GM21786 (cell line): ENCODE measurements around the gene ZDHHC8.

ENCODE experiments used
- ATAC-seq: cut with Tn5 transposase; IDR thresholded peaks from one replicate; pipeline ENCODE4 v1.9.1; 2021; ENCODE audit not compliant: unreplicated experiment

The ZDHHC8 gene

GRCh38 chr22:20095521-20095920 is 36.1 kb upstream of the ZDHHC8 start:
- ATAC-seq = no peak

DNA sequence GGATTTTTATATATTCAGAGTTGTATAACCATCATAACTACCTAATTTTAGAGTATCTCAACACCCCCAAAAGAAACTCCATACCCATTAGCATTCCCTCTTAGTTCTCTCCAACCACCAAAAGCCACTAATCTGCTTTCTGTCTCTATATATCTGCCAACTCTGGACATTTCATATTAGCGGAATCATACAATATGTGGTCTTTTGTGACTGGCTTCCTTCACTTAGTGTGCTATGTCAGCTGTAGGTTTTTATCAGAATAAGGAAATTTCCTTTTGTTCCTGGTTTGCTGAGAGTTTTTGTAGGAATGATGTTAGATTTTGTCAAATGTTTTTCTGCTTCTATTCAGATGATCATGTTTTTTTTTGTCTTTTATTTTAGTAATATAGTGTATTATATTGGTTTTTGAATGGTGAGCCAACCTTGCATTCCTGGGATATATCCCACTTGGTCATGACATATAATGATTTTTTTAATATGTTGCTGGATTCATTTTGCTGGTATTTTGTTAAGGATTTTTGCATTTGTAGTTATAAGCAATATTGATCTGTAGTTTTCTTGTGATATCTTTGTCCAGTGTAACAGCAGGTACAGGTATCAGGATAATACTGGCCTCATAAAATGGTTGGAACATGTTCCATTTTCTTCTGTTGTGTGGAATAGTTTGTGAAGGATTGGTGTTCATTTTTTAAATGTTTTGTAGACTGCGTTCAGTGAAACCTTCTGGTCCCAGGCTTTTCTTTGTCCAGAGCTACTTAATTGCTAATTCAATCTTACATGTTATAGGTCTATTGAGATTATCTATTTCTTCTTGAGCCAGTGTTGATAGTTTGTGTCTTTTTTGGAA is 34.8 kb upstream of the ZDHHC8 start:
- ATAC-seq = no peak

GRCh38 chr22:20099099-20099711 is 32.4 kb upstream of the ZDHHC8 start:
- no peak for ATAC-seq

GRCh38 chr22:20101638-20102037 is 30.0 kb upstream of the ZDHHC8 start:
- no peak for ATAC-seq

GRCh38 chr22:20102203-20102780 is 29.3 kb upstream of the ZDHHC8 start:
- ATAC-seq = no peak

- ATAC-seq = no peak
These were observed 26.0 kb upstream of the ZDHHC8 start for GRCh38 chr22:20105456-20106204.

DNA sequence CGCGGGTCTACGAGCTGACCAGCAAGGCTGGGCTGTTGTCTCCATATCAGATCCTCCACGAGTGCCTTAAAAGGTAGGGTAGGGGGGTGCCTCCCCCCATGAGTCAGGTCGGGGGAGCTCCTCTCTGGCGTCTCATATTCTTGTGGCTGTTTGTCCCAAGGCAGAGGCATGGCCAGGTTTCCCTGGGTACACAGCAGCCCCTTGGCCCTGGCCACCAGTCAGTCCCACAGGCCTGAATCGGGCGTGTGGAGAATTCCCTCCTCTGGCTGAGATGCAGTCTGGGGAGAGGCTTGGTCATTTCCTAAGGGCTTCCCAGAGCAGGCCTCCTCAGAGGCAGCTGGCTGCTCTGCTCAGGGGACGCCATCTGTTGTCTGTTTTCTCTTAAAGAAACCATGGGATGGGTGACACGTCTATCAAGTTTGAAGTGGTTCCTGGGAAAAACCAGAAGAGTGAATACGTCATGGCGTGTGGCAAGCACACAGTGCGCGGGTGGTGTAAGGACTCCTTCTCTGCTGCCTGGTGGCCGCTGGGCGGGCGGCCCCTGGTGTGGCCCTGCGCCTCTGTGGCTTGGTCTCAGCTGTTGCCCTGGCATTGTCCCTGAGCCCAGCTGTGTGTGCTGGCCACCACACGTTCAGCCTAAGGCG is 25.3 kb upstream of the ZDHHC8 start:
- ATAC-seq = no peak

DNA sequence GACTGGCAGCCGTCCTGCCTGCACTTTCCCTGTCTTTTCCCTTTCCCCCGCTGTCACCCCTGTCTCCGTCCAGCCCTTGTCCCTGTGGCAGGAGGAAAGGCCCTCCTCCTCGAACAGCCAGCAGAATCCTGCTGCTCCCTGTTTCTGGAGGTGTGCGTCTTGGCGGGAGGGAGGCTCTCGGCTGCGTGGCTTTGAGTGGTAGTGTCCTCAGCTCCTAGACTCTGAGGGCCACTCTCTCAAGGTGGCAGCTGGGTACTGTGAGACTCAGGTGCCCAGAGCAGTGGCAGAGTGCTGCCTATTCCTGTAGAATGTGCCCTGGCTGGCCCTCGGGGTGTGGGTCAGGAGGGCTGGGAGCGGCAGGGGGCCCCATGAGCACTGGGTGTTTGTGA is 24.8 kb upstream of the ZDHHC8 start:
- ATAC-seq = no peak

GRCh38 chr22:20107471-20107901 is 24.1 kb upstream of the ZDHHC8 start:
- ATAC-seq = no peak

DNA sequence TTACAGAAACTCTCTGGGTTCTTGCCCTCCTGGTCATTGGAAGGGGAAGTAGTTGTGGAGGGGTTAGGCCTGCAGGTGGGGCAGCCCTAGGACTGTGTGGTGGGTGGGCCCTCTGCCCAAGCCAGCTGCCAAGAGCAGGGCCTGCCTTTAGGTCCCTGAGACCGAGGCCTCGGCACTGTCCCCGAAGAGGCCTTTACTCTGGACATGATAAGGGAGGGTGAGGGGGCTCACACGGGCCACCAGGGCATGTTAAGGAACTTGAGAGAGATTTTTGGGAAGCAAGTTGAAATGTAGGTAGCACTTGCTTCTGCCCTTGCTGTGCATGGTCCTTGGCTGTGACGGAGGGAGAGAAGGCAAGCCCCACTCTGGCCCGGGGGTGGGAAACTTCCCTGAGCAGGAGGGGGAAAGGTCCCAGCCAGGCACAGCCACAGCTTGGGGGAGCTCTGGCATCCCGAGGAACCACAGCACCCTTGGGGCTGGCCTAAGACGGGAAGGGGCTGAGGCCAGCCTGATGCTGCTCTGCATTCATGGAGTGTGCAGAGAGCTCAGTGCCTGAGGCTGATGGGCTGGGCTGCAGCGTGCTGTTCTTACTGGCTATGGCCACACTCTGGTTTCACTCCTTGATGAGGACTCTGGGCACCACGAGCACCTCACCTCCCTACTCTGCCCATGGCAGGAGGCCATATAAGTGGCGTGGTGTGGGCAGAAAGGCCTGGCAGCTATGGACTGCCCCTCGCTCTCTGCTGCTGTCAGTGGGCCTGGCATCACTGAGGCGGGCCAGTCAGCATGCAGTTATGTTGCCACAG is 23.4 kb upstream of the ZDHHC8 start:
- no peak for ATAC-seq

DNA sequence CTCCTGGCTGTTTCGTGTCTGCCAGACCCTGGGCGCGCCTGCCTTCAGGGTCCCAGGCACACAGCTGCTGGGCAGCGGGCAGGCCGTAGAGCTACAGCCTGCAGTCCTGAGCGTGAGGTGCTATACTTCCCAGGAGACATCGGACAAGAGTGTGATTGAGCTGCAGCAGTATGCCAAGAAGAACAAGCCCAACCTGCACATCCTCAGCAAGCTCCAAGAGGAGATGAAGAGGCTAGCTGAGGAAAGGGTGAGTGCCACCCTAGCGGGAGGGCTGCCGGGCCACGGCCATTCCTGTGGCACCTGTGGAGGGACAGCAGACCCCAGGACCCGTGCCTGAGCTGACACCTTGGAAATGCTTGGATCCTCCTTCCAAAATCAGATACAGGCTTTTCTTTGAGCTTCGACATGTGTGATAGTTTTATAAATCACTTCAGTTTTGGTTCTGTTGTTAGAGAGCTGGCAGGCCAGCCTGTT is 22.8 kb upstream of the ZDHHC8 start:
- no peak for ATAC-seq

DNA sequence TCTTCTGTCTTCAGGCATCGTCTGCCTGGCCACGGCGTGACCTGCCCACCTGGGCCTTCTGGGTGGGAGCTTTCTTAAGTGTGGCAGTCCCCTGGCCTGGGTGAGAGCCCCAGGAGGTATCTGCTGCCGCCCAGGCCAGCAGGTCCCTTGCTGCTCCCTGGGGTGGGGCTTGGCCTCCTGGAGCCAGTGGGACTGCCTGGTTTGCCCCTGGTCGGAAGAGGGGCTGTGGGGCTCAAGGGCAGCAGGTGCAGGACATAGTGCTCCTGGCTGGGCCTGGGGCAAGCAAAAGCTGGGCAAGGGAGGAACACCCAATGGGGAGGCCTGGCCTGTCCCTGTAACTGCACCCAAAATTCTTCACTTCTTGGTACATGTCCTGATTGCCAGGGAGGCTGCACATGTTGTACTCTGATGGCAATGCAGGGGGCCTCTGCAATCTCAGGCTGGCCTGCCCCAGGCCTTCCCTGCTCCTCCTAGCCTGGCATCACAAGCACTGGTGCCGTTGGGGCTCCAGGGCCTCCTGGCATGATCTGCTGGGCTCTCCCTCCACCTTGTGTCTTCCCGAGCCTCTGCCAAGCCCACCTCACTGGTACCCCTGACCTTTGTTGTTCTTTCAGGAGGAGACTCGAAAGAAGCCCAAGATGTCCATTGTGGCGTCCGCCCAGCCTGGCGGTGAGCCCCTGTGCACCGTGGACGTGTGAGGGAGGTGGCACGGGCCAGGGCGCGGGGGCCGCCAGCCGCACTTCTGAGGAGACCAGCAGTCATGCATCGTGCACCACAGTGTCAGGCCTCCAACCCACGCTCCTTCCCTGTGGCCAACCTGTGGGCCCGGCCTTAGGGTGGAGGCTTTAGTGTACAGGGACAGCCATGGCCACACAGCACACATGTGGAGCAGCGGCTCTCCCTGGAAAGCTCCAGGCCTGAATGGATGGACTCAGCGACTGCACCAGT is 21.9 kb upstream of the ZDHHC8 start:
- no peak for ATAC-seq

DNA sequence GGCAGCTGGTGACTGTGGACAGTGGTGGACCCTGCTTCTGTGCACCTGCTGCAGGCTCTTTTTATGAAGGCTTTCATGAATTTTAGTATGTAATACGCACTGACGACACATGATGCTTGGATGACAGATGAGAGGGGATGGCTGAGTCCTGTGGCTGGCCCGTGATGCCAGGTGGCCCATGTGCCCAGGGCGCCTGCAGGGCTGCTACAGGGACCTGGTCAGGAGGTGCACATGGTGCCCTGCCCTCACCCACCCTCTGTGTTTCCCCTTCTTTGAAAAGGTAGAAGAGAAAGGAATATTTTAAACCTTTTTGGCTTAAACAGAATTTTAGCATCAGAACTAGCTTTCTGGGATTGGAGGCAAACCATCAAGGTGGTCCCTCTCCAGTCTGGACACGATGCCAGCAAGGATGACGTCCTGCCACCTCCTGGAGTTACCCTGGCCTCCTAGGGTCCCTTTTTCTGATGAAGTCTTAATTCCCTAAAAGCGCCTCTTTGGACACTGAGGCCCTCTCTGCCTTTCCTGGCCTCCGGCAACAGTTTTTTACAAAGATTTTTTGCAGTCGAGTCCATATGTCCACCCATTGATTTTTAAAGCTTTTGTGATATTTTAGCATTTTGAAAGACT is 21.1 kb upstream of the ZDHHC8 start:
- no peak for ATAC-seq

DNA sequence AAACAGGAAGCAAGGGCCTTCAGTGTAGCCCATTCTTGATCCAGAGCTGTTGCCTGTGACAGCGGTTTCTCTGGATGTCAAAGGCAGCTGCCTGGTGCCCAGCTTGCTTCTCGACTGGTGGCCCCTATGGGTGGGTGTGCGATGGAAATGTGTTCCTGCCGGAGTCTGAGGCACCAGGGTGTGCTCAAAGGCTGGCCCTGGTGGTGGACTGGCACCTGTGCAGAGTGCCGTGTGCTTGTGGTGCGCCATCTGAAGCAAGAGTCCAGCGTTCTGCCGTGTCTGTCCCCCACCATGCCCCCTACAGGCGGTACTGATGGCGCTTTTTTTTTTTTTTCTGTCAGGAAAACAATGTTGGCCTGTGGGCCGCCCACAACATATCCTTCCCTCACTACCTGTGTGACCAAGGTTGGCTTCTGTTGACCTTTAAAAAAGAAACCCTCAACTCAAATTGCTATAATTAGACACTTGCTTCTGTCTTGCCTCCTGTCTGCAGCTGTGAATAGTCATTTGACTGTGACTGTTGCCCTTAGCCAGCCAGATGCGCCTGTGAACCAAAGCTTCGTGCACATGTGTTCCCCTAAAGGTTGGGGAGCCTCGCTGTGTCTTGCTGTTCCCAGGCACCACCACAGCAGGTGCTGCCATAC is 20.4 kb upstream of the ZDHHC8 start:
- no peak for ATAC-seq

- no peak for ATAC-seq
These were observed 19.6 kb upstream of the ZDHHC8 start for GRCh38 chr22:20111689-20112622.

DNA sequence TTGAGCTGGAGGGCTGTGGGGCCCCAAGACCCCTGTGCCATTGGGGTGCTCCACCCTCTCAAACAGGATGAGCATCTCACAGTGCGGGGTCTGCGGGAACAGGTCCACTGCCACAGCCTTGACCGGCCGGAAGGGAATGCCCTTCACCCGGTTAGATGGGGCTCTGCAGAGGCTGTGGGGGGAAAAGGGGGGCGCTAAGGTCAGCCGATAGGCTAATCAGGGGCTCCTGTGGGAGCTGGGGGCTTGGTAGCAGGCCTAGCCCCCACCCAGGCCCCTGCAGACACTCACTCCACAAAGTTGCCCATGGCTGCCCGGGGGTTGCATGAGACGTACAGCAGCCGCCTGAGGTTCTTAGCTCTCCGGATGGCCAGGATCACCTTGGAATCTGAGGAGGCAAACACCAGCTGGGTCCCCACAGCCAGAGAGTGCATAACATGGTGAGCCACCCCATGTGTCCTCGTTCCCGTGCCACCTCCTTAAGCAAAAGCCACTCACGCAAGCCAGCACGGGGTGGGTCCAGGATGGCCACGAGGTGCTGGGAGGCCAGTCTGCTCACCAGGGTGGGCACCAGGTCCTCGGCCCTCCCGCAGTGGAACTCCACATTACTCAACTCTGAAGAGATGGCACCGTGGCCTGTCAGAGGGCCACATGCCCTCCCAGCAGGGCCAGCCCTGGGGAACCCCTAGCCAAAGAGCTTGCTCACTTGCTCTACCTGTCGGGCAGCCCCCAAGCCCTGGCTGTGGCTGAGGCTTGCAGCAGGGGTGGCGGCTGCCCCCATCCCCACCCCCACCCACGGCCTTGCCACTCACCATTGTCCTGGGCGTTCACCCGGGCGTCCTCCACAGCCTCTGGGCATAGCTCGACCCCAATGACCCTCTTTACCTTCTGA is 18.7 kb upstream of the ZDHHC8 start:
- no peak for ATAC-seq
